Activated CD4-positive, CD25-positive, alpha-beta regulatory T cell treated with anti-CD3 and anti-CD28 coated beads, Interleukin-2, amount 50 U/mL, for 16 hours (primary cell): ENCODE measurements around the gene CNDP1.

Experiments
- DNase-seq: peaks from one replicate; pipeline ENCODE4 v3.0.0-alpha.2; 2020; ENCODE audit warnings: low read depth, low spot score

The CNDP1 gene

GRCh38 chr18:74623047-74623816 lies 88.9 kb downstream of the CNDP1 start:
- DNase-seq, result no peak

- DNase-seq, result no peak
Measured at GRCh38 chr18:74624466-74624865, 90.2 kb downstream of the CNDP1 start.

GRCh38 chr18:74625157-74625556 lies 90.9 kb downstream of the CNDP1 start:
- no peak for DNase-seq

- DNase-seq, result no peak
Measured at GRCh38 chr18:74626049-74626874, 92.0 kb downstream of the CNDP1 start.

- DNase-seq, result no peak
Measured at GRCh38 chr18:74630804-74631203, 96.5 kb downstream of the CNDP1 start.

- DNase-seq, result no peak
Measured at GRCh38 chr18:74631212-74631611, 96.9 kb downstream of the CNDP1 start.

- DNase-seq, result no peak
Measured at GRCh38 chr18:74631623-74632350, 97.5 kb downstream of the CNDP1 start.

- DNase-seq, result no peak
Measured at GRCh38 chr18:74632351-74632679, 98.0 kb downstream of the CNDP1 start.

- no peak for DNase-seq
Measured at GRCh38 chr18:74632856-74633255, 98.6 kb downstream of the CNDP1 start.

GRCh38 chr18:74633652-74634352 lies 99.5 kb downstream of the CNDP1 start:
- DNase-seq, result no peak

GRCh38 chr18:74635224-74635975 lies 101.1 kb downstream of the CNDP1 start:
- no peak for DNase-seq
